HTERT RPE-1 (cell line): ENCODE results near the gene GLIS1.
"Not testable (repeated sequence)": the region's sequence is repeated elsewhere in the genome, so short reads cannot be mapped to it uniquely, and the experiment has no call there.

Experiments used
- in situ Hi-C: fragments of 300-500 bp; cut with MboI; formaldehyde crosslinking; loops from 4 replicates; pipeline ENCODE4 v1.14.3; 2020; ENCODE audit warnings: low sequenced_read_pairs

The GLIS1 gene

GRCh38 chr1:53739109-53739681 lies at the start of gene GLIS1:
Gene GLIS1 (minus strand): TSS chr1:53739164. CDS start chr1:53738064, 1,100 bp downstream.
- in situ Hi-C loops: no loop called here

- in situ Hi-C loops: no loop called here
Measured at GRCh38 chr1:53787655-53788054, 48.7 kb upstream of the GLIS1 start.

- in situ Hi-C loops: no loop called here
Measured at GRCh38 chr1:53783056-53783455, 44.1 kb upstream of the GLIS1 start.

GRCh38 chr1:53781654-53782053 lies 42.7 kb upstream of the GLIS1 start:
- in situ Hi-C loops: no loop called here

GRCh38 chr1:53777272-53777671 lies 38.3 kb upstream of the GLIS1 start:
- in situ Hi-C loops: no loop called here

- in situ Hi-C loops: no loop called here
Measured at GRCh38 chr1:53771648-53772047, 32.7 kb upstream of the GLIS1 start.

- in situ Hi-C loops: no loop called here
Measured at GRCh38 chr1:53769780-53770179, 30.8 kb upstream of the GLIS1 start.

GRCh38 chr1:53769184-53769583 lies 30.2 kb upstream of the GLIS1 start:
- in situ Hi-C loops: no loop called here

- in situ Hi-C loops: no loop called here
Measured at GRCh38 chr1:53766831-53767405, 28.0 kb upstream of the GLIS1 start.

- in situ Hi-C loops: no loop called here
Measured at GRCh38 chr1:53766194-53766742, 27.3 kb upstream of the GLIS1 start.

GRCh38 chr1:53765657-53766056 lies 26.7 kb upstream of the GLIS1 start:
- in situ Hi-C loops: no loop called here

- in situ Hi-C loops: no loop called here
Measured at GRCh38 chr1:53763911-53764310, 24.9 kb upstream of the GLIS1 start.

- in situ Hi-C loops: no loop called here
Measured at GRCh38 chr1:53763461-53763860, 24.5 kb upstream of the GLIS1 start.

- in situ Hi-C loops: not testable (repeated sequence)
Measured at GRCh38 chr1:53760497-53760896, 21.5 kb upstream of the GLIS1 start.

- in situ Hi-C loops: no loop called here
Measured at GRCh38 chr1:53755874-53756273, 16.9 kb upstream of the GLIS1 start.

- in situ Hi-C loops: no loop called here
Measured at GRCh38 chr1:53754484-53755312, 15.7 kb upstream of the GLIS1 start.

GRCh38 chr1:53752281-53752680 lies 13.3 kb upstream of the GLIS1 start:
- in situ Hi-C loops: no loop called here

- in situ Hi-C loops: no loop called here
Measured at GRCh38 chr1:53747841-53748240, 8.9 kb upstream of the GLIS1 start.

GRCh38 chr1:53740621-53741105 lies 1.7 kb upstream of the GLIS1 start:
- in situ Hi-C loops: no loop called here

GRCh38 chr1:53738205-53739108 lies 507 bp downstream of the GLIS1 start:
- in situ Hi-C loops: no loop called here
